GM18505 (cell line): ENCODE measurements around the gene BLID.

Experiments used
- ATAC-seq: cut with Tn5 transposase; IDR thresholded peaks from one replicate; pipeline ENCODE4 v1.9.1; 2021; ENCODE audit not compliant: unreplicated experiment
- POLR2A ChIP-seq: IDR thresholded peaks from 4 replicates; pipeline ENCODE4 v1.6.1; 2011; ENCODE audit warnings: borderline replicate concordance; ENCODE audit not compliant: insufficient read depth, insufficient read length; ENCODE audit errors: extremely low read depth

The BLID gene

GRCh38 chr11:122069707-122070360, 46.2 kb downstream of the BLID start:
- no peak for ATAC-seq
- no peak for TF ChIP-seq POLR2A

GRCh38 chr11:122068837-122069236, 47.2 kb downstream of the BLID start:
- no peak for ATAC-seq
- TF ChIP-seq POLR2A = no peak

GRCh38 chr11:122068141-122068540, 47.9 kb downstream of the BLID start:
- ATAC-seq = no peak
- no peak for TF ChIP-seq POLR2A
